K562 (cell line): ENCODE measurements around the gene GPR153. TPM values are rescaled to one million over a fixed set of nuclear protein-coding genes. Genes with fewer than 3 reads are reported as not detected.

Experiments used
- ARHGAP35 ChIP-seq: fragments of 450-650 bp; IDR thresholded peaks from 2 replicates; pipeline ENCODE4 v1.6.1; 2018; ENCODE audit not compliant: partially characterized antibody
- ELK3 ChIP-seq: fragments of 450-650 bp; formaldehyde crosslinking; IDR thresholded peaks from 2 replicates; pipeline ENCODE4 v1.4.0; 2020; ENCODE audit warnings: mild to moderate bottlenecking
- ETS2 ChIP-seq: IDR thresholded peaks from 2 replicates; pipeline ENCODE4 v1.6.1; 2016; ENCODE audit warnings: borderline replicate concordance, missing genetic modification characterization, mild to moderate bottlenecking, moderate library complexity, missing compliant biosample characterization; ENCODE audit not compliant: poor library complexity, severe bottlenecking
- FOXJ2 ChIP-seq: fragments of 200-800 bp; sonication (Bioruptor generic); IDR thresholded peaks from 2 replicates; pipeline ENCODE4 v1.6.1; 2016; ENCODE audit warnings: missing genetic modification characterization, missing compliant biosample characterization
- IFI16 ChIP-seq: fragments of 250-450 bp; sonication (Bioruptor Pico); IDR thresholded peaks from 2 replicates; pipeline ENCODE4 v2.1.2; 2022; ENCODE audit warnings: mild to moderate bottlenecking, inconsistent platforms
- JUNB ChIP-seq: fragments of 450-650 bp; formaldehyde crosslinking; conservative IDR thresholded peaks from 2 replicates; pipeline ENCODE4 v1.4.0; 2020; ENCODE audit warnings: mild to moderate bottlenecking
- KLF1 ChIP-seq: fragments of 450-650 bp; IDR thresholded peaks from 2 replicates; pipeline ENCODE4 v1.6.1; 2016; ENCODE audit warnings: missing genetic modification characterization, missing compliant biosample characterization
- MBD2 ChIP-seq: sonication (generic); IDR thresholded peaks from 2 replicates; pipeline ENCODE4 v1.6.1; 2016; ENCODE audit warnings: low read depth, borderline replicate concordance
- SIRT6 ChIP-seq: IDR thresholded peaks from one replicate; pipeline ENCODE4 v1.6.1; 2012; ENCODE audit warnings: low read depth, mild to moderate bottlenecking, control low read depth, inconsistent platforms, low read length, moderate library complexity
- SUPT5H ChIP-seq: fragments of 450-650 bp; IDR thresholded peaks from 2 replicates; pipeline ENCODE4 v1.6.1; 2016
- THAP12 ChIP-seq: fragments of 250-450 bp; sonication (Bioruptor Pico); IDR thresholded peaks from 2 replicates; pipeline ENCODE4 v1.9.0; 2021; ENCODE audit warnings: mild to moderate bottlenecking, inconsistent platforms
- ZNF740 ChIP-seq, 3 experiments: fragments of 200-800 bp in 1 of 3; sonication (Bioruptor generic) in 1 of 3; sonication (generic) in 1 of 3; formaldehyde crosslinking in 1 of 3; IDR thresholded peaks; 2 replicates each; pipeline versions ENCODE4 v1.6.1 to v1.8.0; 2016 to 2022; ENCODE audit warnings: mild to moderate bottlenecking in 2 of 3, missing compliant biosample characterization in 2 of 3, missing genetic modification characterization in 2 of 3, missing genetic modification reagents in 1 of 3
- ZNF77 ChIP-seq: fragments of 250-450 bp; sonication (Bioruptor Pico); IDR thresholded peaks from 2 replicates; pipeline ENCODE4 v1.5.0; 2020
- ZNF785 ChIP-seq: fragments of 250-450 bp; sonication (Bioruptor Pico); IDR thresholded peaks from 2 replicates; pipeline ENCODE4 v1.4.0; 2020; ENCODE audit warnings: mild to moderate bottlenecking
- ZNF830 ChIP-seq: fragments of 250-450 bp; sonication (Bioruptor Pico); IDR thresholded peaks from 2 replicates; pipeline ENCODE4 v1.5.0; 2021; ENCODE audit warnings: mild to moderate bottlenecking
- polyA plus RNA-seq, 8 experiments: library from polyadenylated mRNA; depleted of rRNA in 4 of 8; stranded (reverse) in 5 of 8; unstranded in 3 of 8; fragments of >200 nt; fragmentation: Nextera tagmentation in 2 of 8; fragmentation: Illumina TruSeq in 1 of 8; extraction: Ambion mirVana in 2 of 8; extraction: Trizol in 1 of 8; gene quantifications; 2 replicates each; pipeline versions ENCODE4 v1.2.1 to v1.2.3, GENCODE V29; 2011 to 2014; ENCODE audit warnings: inconsistent platforms in 1 of 8, missing spikeins in 1 of 8
- total RNA-seq, 7 experiments: library from RNA; depleted of rRNA in 6 of 7; stranded (reverse); fragments of >200 nt in 6 of 7; fragmentation: Illumina TruSeq in 2 of 7; extraction: Trizol in 2 of 7; gene quantifications; 2 replicates each; pipeline versions ENCODE4 v1.2.1 to v1.2.3, GENCODE V29; 2011 to 2021; ENCODE audit warnings: low replicate concordance in 1 of 7

The GPR153 gene
- total and polyA plus RNA-seq, 9 of the 15 experiments (the other 6 are each of a cell fraction or from before 2014, with no cell fraction given), result 0.01 to 1.5 (median 0.51) TPM

- TF ChIP-seq THAP12 (CRISPR knock-in tag) (0 out of 2 replicates have a peak, but pooled peaks have one; percentile 39), MBD2 (no peak), ETS2 (tag) (no peak), KLF1 (tag) (peak; percentile 41; the same call in 1 of the 2 replicates), JUNB (no peak), ZNF77 (CRISPR knock-in tag) (no peak), ZNF740 (CRISPR knock-in tag; IDR thresholded peaks at IDR 0.05) (no peak; the same call in 1 of the 2 replicates), ZNF740 (tag; IDR thresholded peaks at IDR 0.05) (no peak), ARHGAP35 (no peak), ELK3 (CRISPR knock-in tag) (no peak), FOXJ2 (tag) (no peak), SUPT5H (0 out of 2 replicates have a peak, but pooled peaks have one; percentile 32), SIRT6 (no peak), IFI16 (CRISPR knock-in tag) (no peak), ZNF785 (CRISPR knock-in tag) (no peak), ZNF830 (no peak)
These were observed 51.9 kb downstream of the GPR153 start (continued) for GRCh38 chr1:6208723-6209660.
